B cell (primary cell): ENCODE data around the gene SMARCC2.

ENCODE experiments used
- EZH2 ChIP-seq: IDR thresholded peaks from 2 replicates; pipeline ENCODE4 v1.6.1; 2012; ENCODE audit warnings: borderline replicate concordance, low read depth, mild to moderate bottlenecking, moderate library complexity, low read length; ENCODE audit not compliant: insufficient read depth, poor library complexity, severe bottlenecking
- TF ChIP-seq, protein P1 (sequence below): fragments of 200-600 bp; IDR thresholded peaks from one replicate; pipeline ENCODE4 v1.8.0; 2022; ENCODE audit warnings: antibody characterized with exemption, mild to moderate bottlenecking

DNA sequence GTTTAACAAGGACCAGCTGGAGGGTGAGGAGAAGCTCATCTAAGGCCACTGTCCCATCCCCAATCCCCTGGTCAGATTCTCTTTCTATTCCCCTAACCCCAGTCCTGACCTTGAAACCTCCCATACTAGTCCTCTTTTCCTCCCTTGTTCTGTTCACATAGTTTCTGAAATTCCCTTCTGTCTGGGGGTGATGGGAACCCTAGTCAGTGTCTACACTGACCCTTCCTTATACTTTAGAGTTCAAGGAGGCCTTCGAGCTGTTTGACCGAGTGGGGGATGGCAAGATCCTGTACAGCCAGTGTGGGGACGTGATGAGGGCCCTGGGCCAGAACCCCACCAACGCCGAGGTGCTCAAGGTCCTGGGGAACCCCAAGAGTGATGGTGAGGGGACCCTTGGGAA is 34.5 kb downstream of the SMARCC2 start:
- TF ChIP-seq, protein P1, sequence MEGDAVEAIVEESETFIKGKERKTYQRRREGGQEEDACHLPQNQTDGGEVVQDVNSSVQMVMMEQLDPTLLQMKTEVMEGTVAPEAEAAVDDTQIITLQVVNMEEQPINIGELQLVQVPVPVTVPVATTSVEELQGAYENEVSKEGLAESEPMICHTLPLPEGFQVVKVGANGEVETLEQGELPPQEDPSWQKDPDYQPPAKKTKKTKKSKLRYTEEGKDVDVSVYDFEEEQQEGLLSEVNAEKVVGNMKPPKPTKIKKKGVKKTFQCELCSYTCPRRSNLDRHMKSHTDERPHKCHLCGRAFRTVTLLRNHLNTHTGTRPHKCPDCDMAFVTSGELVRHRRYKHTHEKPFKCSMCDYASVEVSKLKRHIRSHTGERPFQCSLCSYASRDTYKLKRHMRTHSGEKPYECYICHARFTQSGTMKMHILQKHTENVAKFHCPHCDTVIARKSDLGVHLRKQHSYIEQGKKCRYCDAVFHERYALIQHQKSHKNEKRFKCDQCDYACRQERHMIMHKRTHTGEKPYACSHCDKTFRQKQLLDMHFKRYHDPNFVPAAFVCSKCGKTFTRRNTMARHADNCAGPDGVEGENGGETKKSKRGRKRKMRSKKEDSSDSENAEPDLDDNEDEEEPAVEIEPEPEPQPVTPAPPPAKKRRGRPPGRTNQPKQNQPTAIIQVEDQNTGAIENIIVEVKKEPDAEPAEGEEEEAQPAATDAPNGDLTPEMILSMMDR = no peak
- TF ChIP-seq EZH2 = no peak
